Type B pancreatic cell (in vitro differentiated cells): ENCODE results near the gene LIPK. TPM values are rescaled to one million over a fixed set of nuclear protein-coding genes. Genes with fewer than 3 reads are reported as not detected.
"Not testable (repeated sequence)": the region's sequence is repeated elsewhere in the genome, so short reads cannot be mapped to it uniquely, and the experiment has no call there.

Source experiments
- DNase-seq: peaks from one replicate; pipeline ENCODE4 v3.0.0; 2021; ENCODE audit warnings: mixed read lengths; ENCODE audit not compliant: unreplicated experiment; ENCODE audit errors: extremely low spot score
- H3K27ac Mint-ChIP-seq: 2 replicates; pipeline ENCODE4 v1.8.0; 2021; ENCODE audit warnings: mild to moderate bottlenecking, mixed read lengths
- H3K27me3 Mint-ChIP-seq: 2 replicates; pipeline ENCODE4 v1.8.0; 2021; ENCODE audit warnings: mixed read lengths
- H3K36me3 Mint-ChIP-seq: 2 replicates; pipeline ENCODE4 v1.8.0; 2021; ENCODE audit warnings: mixed read lengths
- H3K4me1 Mint-ChIP-seq: one replicate; pipeline ENCODE4 v1.8.0; 2021; ENCODE audit warnings: mixed read lengths; ENCODE audit not compliant: unreplicated experiment
- H3K4me3 Mint-ChIP-seq: 2 replicates; pipeline ENCODE4 v1.8.0; 2021; ENCODE audit warnings: mild to moderate bottlenecking, mixed read lengths
- H3K9me3 Mint-ChIP-seq: 2 replicates; pipeline ENCODE4 v1.8.0; 2021; ENCODE audit warnings: mixed read lengths
- total RNA-seq: library from RNA; stranded (reverse); gene quantifications from 2 replicates; pipeline ENCODE4 v1.2.1, GENCODE V29; 2021; ENCODE audit warnings: low replicate concordance
- TF ChIP-seq, protein P1 (sequence below): fragments of 200-600 bp; sonication (generic); conservative IDR thresholded peaks from 2 replicates; pipeline ENCODE4 v1.5.0; 2021; ENCODE audit warnings: antibody characterized with exemption, mild to moderate bottlenecking

The LIPK gene
- total RNA-seq, 1 donor from 2014 or later = 0.41 TPM

DNA sequence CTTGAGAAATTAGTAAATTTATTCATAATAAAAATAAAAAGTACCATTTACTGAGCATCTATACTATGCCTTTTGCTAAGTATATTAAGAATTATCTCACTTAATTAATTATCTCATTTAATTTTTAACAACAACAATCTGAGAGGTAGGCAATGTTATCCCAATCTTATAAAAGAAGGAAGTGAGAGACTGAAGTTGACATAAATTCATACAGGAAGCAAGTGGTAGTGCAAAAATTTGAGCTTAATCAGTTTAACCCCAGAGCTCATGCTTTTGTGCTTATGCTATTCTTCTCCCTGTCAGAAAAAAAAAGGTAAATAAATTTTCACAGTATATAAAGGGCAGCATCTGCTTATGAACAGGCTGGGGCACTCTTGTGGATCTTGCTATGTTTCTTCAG is 44.5 kb upstream of the LIPK start:
- no peak for DNase-seq
- Mint-ChIP-seq H3K4me1 (no peaks in the 10 kb centered on the region), H3K36me3 (no peaks in the 10 kb centered on the region), H3K27me3 (no peaks in the 10 kb centered on the region), H3K4me3 (no peak overlapping the region), H3K9me3 (no peaks in the 10 kb centered on the region), H3K27ac (no peak overlapping the region)
- TF ChIP-seq, protein P1, sequence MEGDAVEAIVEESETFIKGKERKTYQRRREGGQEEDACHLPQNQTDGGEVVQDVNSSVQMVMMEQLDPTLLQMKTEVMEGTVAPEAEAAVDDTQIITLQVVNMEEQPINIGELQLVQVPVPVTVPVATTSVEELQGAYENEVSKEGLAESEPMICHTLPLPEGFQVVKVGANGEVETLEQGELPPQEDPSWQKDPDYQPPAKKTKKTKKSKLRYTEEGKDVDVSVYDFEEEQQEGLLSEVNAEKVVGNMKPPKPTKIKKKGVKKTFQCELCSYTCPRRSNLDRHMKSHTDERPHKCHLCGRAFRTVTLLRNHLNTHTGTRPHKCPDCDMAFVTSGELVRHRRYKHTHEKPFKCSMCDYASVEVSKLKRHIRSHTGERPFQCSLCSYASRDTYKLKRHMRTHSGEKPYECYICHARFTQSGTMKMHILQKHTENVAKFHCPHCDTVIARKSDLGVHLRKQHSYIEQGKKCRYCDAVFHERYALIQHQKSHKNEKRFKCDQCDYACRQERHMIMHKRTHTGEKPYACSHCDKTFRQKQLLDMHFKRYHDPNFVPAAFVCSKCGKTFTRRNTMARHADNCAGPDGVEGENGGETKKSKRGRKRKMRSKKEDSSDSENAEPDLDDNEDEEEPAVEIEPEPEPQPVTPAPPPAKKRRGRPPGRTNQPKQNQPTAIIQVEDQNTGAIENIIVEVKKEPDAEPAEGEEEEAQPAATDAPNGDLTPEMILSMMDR = no peak

DNA sequence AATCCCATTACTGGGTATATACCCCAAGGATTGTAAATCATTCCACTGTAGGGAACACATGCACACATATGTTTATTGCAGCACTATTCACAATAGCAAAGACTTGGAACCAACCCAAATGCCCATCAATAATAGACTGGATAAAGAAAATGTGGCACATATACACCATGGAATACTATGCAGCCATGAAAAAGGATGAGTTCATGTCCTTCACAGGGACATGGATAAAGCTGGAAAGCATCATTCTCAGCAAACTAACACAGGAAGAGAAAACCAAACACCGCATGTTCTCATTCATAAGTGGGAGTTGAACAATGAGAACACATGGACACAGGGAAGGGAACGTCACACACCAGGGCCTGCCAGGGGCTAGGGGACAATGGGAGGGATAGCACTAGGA is 42.9 kb upstream of the LIPK start:
- H3K4me1 Mint-ChIP-seq, H3K9me3 Mint-ChIP-seq, H3K36me3 Mint-ChIP-seq, H3K27me3 Mint-ChIP-seq, H3K27ac Mint-ChIP-seq, DNase-seq, H3K4me3 Mint-ChIP-seq: not testable (repeated sequence)

DNA sequence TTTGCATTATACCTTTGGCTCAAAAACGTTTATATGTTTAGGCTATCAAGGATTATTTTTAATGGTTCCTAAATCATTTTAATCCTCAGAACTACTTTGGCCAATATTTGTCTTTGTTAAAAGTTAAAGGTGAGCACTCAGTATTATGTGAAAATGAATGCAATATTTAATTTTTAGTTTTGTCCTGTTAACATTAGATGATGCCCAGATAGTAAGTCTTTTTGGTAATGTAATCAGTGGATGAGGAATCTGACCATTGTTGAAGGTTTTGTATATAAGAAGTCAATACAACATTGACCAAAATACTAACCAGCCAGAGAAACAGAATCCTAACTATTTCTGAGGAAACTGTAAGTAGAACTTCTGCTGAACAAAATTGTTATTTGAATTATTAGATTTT is 41.9 kb upstream of the LIPK start, which contains the start of gene LIPF:
TSS of gene LIPF (plus strand) at position 301 of the 400 bp plus-strand sequence. CDS start 2,856 bp downstream, outside the sequence.
- Mint-ChIP-seq H3K4me1 (no peaks in the 10 kb centered on the region), H3K4me3 (no peak within 1 kb of the TSS), H3K9me3 (no peaks in the 10 kb centered on the region), H3K36me3 (no peaks in the 10 kb centered on the region), H3K27me3 (no peaks in the 10 kb centered on the region), H3K27ac (no peak within 1 kb of the TSS)
- DNase-seq = no peak
- TF ChIP-seq, protein P1 = no peak

DNA sequence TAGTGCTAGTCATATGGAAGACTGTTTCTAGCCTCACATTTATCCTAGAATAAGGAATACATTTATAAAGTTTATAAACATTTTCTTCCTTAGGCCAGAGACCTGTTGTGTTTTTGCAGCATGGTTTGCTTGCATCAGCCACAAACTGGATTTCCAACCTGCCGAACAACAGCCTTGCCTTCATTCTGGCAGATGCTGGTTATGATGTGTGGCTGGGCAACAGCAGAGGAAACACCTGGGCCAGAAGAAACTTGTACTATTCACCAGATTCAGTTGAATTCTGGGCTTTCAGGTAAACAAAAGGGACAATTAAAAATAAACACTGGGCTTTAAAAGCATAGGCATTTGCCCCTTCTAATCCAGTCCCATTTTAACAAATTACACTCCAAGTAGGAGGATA is 37.6 kb upstream of the LIPK start:
- H3K27ac Mint-ChIP-seq = no peak overlapping the region
- no peaks in the 10 kb centered on the region for H3K27me3 Mint-ChIP-seq
- no peaks in the 10 kb centered on the region for H3K4me1 Mint-ChIP-seq
- no peak overlapping the region for H3K4me3 Mint-ChIP-seq
- no peaks in the 10 kb centered on the region for H3K9me3 Mint-ChIP-seq
- TF ChIP-seq, protein P1 = no peak
- no peak for DNase-seq
- no peaks in the 10 kb centered on the region for H3K36me3 Mint-ChIP-seq

DNA sequence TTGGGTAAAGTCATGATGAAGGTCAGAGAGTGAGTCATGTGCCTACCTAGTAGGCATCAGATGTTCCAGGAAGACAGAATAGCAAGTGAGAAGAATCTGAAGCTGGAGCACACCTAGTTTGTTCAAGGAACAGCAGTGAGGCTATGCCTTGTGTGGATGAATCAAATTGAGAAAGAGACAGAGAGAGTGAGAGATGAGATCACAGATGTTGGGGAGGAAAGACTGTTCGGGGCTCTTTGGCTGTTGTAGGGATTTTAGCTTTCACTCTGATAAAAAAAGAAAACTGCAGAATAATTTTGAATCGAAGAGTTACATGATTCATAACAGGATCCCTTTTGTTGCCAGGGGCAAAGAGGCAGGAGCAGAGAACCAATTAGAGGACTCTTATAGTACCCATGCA is 35.6 kb upstream of the LIPK start:
- H3K27me3 Mint-ChIP-seq = no peaks in the 10 kb centered on the region

GRCh38 chr10:88672041-88672440 is 34.0 kb upstream of the LIPK start:
- Mint-ChIP-seq H3K9me3 (no peaks in the 10 kb centered on the region), H3K27ac (no peak overlapping the region), H3K27me3 (no peaks in the 10 kb centered on the region), H3K4me3 (no peak overlapping the region), H3K36me3 (no peaks in the 10 kb centered on the region), H3K4me1 (no peaks in the 10 kb centered on the region)
- no peak for DNase-seq
- TF ChIP-seq, protein P1 = no peak

More for the DNA sequence above, 35.6 kb upstream of the LIPK start:
- DNase-seq = no peak
- Mint-ChIP-seq H3K9me3 (no peaks in the 10 kb centered on the region), H3K27ac (no peak overlapping the region), H3K36me3 (no peaks in the 10 kb centered on the region), H3K4me1 (no peaks in the 10 kb centered on the region), H3K4me3 (no peak overlapping the region)
- TF ChIP-seq, protein P1 = no peak
